Measurements from ENCODE around the gene ALK.

ALK gene

GRCh38 chr2:29349316-29350030 lies 571.9 kb downstream of the ALK start:
- no peak for DNase-seq

- DNase-seq = no peak
Measured at GRCh38 chr2:29347774-29348461, 573.5 kb downstream of the ALK start.

GRCh38 chr2:29345236-29345635 lies 576.1 kb downstream of the ALK start:
- no peak for DNase-seq

- DNase-seq = no peak
Measured at GRCh38 chr2:29343830-29344229, 577.6 kb downstream of the ALK start.

- no peak for DNase-seq
Measured at GRCh38 chr2:29336341-29337241, 584.8 kb downstream of the ALK start.

GRCh38 chr2:29335396-29335795 lies 586.0 kb downstream of the ALK start:
- DNase-seq = no peak

DNA sequence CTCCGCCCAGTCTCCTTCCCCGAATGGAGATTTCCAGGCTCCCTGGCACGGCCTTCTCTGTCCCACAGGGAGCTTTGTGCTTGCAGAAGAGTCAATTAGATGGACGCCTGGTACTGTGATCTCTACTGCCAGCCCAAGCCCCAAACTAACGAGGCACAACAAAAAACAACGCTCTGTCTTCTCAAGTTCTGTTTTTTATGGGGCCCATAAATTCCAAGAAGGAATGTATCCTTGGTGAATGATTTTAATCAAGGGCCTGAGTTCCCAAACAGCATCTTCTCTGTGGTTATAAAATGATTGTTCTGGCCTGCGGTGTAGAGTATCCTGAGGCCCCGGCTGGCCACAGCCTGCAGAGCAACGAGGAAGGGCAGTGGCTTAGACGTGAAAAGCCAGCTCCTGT lies 586.7 kb downstream of the ALK start:
- no peak for DNase-seq

- DNase-seq = no peak
Measured at GRCh38 chr2:29332540-29332939, 588.8 kb downstream of the ALK start.

- no peak for DNase-seq
Measured at GRCh38 chr2:29329899-29330298, 591.5 kb downstream of the ALK start.

DNA sequence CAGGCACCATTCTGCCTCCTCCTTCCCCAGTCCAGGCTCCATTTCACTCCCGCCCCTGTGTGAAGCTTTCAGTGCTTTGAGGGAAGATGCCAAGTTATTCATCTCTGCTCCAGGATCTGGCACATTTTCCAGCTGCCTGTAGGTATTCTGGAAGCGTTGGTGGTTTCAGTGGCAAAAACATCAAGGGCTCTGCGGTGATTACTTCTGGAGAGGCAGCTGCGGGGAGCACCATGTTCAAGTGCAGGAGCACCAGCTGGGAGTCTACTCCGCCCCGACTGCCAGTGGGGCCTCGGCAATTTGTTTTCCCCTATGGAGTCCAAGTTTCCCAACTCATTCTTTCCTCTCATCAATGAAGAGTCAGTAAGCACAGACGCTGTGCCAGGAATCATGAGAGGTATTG lies 594.5 kb downstream of the ALK start:
- no peak for DNase-seq

- no peak for DNase-seq
Measured at GRCh38 chr2:29325544-29325943, 595.8 kb downstream of the ALK start.

DNA sequence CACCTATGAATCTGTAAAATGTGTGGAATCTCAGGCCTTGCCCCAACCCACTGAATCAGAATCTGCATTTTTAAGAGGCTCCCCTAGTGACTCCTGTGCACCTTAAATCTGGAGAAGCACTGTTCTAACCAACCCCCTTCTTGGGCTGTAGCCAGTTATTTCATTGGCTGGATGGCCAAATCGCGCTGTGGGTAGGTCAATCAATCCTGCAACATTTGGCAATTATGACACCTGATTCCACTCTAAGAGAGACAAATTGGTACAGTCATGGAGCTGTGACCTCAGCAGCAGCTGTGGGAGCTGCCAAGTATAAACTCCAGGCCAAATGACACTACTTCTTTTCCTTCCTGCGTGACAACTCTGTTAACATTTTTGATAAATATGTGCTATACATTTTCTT lies 597.4 kb downstream of the ALK start:
- DNase-seq = no peak

GRCh38 chr2:29323301-29323700 lies 598.1 kb downstream of the ALK start:
- no peak for DNase-seq

DNA sequence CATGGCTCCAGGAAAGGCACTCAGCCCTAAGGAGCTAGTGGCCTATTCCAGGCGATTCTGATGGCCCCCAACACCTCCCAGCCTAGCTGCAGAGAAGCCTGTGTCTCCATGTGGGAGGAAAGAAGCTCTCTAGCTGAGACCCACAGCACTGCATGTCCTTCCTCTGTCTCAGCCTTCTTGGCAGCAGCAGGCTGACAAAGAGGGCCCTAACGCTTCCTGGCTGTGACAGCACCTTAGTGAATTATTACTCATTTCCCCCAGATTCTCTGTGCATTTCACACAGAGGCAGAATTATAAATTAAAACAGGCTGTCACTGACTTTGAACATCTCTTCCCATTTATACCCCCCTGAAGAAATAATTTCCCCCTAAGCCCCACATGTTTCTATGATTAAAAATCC lies 599.4 kb downstream of the ALK start:
- no peak for DNase-seq

- no peak for DNase-seq
Measured at GRCh38 chr2:29317801-29318485, 603.4 kb downstream of the ALK start.

GRCh38 chr2:29317077-29317517 lies 604.3 kb downstream of the ALK start:
- no peak for DNase-seq

DNA sequence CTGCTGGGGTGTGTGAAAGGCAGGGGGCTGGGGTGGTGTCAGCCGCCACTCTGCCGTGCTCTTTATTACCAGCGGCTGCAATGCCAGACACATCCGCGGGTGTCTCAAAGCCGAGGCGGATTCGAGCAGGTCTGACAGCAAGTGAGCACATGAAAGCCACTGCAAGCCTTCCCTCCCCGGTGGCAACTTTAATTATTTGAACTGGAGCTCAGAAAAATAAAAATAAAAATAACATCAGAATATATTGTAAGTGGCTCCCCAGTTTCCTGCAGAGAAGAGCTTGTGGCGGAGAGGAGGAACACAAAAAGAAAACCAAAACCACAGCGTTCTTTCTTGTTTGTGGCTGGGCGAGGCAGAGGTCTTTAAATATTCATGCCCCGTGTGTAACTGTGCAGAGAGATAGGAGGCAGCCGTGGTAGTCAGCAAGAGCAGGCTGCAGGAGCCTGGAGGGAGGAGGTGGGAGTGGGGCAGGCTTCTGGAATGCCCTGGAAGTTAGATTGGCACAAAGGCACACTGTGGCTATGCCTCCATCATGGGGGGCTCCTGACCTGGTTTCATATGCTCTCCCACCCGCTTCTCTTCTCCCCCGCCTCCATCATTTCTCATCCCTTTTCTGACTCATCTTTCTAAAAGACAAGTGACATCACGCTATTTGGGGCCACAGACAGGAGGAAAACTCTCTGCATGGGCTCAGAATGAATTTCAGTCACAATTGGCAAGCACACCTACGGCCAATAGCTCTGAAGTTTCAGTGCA lies 606.4 kb downstream of the ALK start:
- DNase-seq = peak; percentile 35

DNA sequence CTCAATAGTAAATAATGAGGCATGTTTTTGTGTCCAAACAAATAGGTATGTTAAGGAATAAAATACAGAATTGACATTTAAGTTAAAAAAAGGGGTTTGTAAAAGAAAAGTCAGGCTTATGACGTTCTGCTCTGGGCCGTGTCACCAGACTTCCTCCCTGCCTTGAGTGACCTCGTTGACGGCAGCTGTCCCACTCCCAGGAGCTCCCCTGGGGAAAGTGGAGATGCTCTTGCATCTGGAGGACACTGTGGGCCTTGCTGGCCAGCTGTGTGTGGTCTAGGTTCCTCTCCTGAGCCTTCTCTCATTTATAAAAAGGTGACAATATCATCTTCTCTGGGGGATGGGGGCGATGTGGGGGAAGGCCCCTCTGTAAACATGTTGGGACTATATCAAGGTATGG lies 609.9 kb downstream of the ALK start:
- no peak for DNase-seq

GRCh38 chr2:29310650-29311348 lies 610.6 kb downstream of the ALK start:
- DNase-seq = no peak

GRCh38 chr2:29309090-29310029 lies 612.0 kb downstream of the ALK start:
- DNase-seq = no peak

Measured in activated CD4-positive, CD25-positive, alpha-beta regulatory T cell treated with anti-CD3 and anti-CD28 coated beads, Interleukin-2, amount 50 U/mL, for 72 hours (primary cell).